OCI-LY7 (cell line): ENCODE measurements around the gene CAPN7.
"Not testable (repeated sequence)": the region's sequence is repeated elsewhere in the genome, so short reads cannot be mapped to it uniquely, and the experiment has no call there.

Experiments used
- CTCF ChIP-seq: fragments of 200-600 bp; sonication (generic); conservative IDR thresholded peaks from 2 replicates; pipeline ENCODE4 v1.5.1; 2014; ENCODE audit warnings: mild to moderate bottlenecking, antibody characterized with exemption, low read length, moderate library complexity, mixed read lengths
- EZH2phosphoT487 ChIP-seq: fragments of 200-600 bp; sonication (generic); IDR thresholded peaks from 2 replicates; pipeline ENCODE4 v1.6.1; 2018; ENCODE audit warnings: low read depth, borderline replicate concordance, mild to moderate bottlenecking, mixed run types, antibody characterized with exemption, low read length, moderate library complexity, mixed read lengths

GRCh38 chr3:15186477-15187164, 19.4 kb upstream of the CAPN7 start:
- TF ChIP-seq CTCF, EZH2phosphoT487: not testable (repeated sequence)
